ENCODE measurements around the gene USH1G. TPM values are rescaled to one million over a fixed set of nuclear protein-coding genes. Genes with fewer than 3 reads are reported as not detected.
"Not testable (repeated sequence)": the region's sequence is repeated elsewhere in the genome, so short reads cannot be mapped to it uniquely, and the experiment has no call there.

Gene USH1G
- total RNA-seq, 1 donor from 2014 or later: not detected

DNA sequence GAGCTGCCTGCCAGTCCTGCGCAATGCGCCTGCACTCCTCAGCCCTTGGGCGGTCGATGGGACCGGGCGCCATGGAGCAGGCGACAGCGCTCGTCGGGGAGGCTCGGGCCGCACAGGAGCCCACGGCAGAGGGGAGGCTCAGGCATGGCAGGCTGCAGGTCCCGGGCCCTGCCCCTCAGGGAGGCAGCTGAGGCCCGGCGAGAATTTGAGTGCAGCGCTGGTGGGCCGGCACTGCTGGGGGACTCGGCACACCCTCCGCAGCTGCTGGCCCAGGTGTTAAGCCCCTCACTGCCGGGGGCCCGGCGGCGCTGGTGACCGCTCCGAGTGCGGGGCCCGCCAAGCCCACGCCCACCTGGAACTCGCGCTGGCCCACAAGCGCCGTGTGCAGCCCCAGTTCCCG, 16.0 kb downstream of the USH1G start:
- DNase-seq (ENCODE audit: extremely low read depth, low read depth, low spot score): no peak

DNA sequence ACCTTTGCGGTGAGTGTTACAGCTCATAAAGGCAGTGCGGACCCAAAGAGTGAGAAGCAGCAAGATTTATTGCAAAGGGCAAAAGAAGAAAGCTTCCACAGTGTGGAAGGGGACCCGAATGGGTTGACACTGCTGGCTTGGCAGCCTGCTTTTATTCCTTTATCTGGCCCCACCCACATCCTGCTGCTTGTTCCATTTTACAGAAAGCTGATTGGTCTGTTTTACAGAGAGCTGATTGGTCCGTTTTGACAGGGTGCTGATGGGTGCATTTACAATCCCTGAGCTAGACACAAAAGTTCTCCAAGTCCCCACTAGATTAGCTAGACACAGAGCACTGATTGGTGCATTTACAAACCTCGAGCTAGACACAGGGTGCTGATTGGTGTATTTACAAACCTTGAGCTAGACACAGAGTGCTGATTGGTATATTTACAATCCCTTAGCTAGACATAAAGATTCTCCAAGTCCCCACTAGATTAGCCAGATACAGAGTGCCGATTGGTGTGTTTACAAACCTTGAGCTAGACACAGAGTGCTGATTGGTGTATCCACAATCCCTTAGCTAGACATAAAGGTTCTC, 16.8 kb downstream of the USH1G start:
- not testable (repeated sequence) for DNase-seq (ENCODE audit: extremely low read depth, low read depth, low spot score)

DNA sequence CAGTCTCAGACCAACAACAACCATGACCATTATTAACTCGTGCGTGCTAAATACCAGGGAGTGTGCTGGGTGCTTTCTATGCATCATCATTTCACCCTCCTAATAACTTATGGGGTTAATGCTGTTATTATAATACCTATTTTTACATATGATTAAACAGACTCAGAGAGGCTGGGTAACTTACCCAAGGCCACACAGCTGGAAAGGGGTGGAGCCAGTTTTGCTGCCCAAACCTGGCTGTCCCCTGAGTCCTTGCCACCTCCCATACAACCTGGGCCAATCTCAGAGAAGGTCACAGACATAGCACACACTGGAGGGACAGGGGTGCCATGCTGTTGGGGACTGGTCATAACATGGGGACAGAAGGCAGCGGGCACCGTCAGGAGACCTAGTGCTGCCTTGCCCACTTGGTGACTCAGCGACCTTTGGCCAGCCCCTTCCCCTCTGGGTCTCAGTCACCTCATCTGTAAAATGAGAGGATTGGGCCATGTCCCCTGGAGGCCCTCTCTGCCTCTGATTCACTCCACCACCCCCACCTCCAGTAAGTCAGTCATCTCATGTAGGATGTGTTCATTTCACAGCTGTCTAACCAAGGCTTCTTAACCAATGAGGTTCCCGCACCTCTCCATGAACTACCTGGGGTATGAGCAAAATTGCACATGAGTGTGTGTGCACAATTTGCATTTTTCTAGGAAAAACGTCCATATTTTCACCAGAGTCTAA, 18.2 kb downstream of the USH1G start:
- DNase-seq (ENCODE audit: extremely low read depth, low read depth, low spot score): no peak

DNA sequence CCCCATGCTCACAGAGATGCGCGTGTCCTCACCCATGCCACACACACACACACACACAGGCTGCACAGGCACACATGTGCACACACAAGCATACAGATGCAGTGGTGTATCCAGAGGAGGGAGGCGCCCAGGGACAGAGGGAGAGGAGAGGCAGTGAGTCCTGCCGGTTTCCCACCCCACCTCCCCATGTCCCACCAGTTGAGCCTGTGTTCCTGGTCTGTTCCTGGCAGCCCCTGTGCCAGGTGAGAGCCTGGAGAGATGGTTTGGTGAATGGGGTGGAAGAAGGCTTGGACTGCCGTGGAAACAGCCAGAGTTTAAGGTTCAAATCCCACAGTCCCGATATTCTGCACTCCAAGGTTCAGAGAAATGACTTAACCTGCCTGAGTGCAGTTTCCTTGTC, 19.4 kb downstream of the USH1G start:
- no peak for DNase-seq (ENCODE audit: extremely low read depth, low read depth, low spot score)

DNA sequence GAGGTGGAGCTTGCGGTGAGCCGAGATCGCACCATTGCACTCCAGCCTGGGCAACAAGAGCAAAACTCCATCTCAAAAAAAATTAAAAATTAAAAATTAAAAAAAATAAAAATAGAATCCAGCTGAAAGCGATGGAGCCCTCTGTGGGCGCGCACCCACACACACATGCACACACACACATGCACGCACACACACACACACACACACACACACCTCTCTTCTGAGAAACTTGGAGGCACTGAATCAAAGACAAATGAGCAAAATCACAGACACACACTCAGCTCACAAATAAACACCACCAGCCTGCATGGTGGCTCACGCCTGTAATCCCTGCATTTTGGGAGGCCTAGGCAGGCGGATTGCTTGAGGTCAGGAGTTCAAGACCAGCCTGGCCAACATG, 20.0 kb downstream of the USH1G start:
- no peak for DNase-seq (ENCODE audit: extremely low read depth, low read depth, low spot score)

DNA sequence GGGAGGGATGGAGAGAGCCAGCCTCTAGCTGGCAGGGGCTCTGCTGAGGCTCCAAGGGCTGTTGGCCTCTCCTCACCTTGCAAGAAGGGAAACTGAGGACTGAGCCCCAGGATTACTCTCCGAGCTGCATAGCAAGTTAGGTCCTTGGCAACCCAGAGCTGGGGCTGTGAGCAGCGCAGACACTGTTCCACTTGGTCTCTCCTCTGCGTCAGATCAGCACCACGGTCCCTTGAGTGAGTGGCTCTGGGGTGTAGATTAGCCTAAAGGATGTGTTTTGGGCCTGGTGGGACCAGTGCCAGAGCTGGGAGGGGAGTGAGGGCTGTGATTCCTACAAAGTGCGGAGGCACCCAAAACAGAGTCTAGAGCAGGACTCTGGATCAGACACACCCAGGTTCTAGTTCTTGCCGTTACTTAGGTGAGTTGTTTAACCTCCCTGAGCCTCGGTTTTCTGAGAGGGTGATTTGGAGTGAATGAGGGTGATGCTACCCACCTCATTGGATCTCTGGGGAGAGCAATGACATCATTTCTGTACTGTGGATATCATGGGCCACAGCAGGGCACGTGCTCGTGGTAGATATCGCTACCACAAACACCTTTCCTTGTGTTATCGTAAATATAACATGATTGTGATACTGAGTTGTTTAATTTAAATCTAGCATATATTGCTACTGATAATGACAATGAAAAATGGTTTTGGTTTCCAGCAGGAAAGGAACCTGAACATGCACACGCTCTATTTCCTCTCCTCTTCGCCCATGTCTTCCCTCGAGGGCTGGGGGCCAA, 21.5 kb downstream of the USH1G start:
- DNase-seq (ENCODE audit: extremely low read depth, low read depth, low spot score): no peak

DNA sequence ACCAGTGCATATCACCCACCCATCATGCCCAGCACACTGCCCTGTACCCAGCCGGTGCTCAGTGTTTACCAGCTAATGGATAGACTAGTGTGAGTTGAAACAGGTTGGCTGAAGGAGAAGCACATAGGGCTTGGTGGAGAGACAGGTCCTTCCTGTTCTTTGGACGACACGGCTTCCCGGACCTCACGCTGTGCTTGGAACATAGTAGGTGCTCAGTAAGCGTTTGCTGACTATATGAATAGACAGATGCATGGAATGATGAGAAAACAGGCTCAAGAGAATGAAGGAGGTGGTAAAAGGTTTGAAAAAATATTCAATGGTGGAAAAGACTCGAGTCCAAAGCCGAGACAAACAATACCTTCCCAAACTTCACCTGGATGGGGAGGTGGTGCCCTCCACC, 22.8 kb downstream of the USH1G start:
- DNase-seq (ENCODE audit: extremely low read depth, low read depth, low spot score): no peak

DNA sequence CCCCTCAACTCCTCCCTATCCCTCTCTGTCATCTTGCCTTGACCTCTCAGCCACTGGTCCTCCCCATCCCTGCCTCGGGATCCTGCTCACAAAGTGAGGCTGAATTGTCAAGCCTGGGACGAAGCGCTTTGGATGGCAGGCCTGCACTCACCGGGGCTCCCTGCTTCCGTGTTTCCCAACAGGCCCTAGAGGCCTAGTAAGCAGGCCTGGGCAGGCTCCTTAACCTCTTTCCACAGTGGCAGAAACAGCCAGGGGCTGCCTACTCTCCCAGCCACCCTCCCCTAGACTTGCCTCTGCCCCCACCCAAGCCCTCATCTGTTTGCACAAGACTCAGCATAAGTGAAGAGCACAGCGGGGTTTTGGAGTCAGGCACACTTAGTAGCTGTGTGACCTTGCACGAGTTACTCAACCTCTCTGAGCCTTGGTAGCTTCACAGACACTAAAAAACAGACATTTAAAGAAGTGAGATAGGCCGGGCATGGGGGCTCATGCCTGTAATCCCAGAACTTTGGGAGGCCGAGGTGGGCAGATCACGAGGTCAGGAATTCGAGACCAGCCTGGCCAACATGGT, 24.6 kb downstream of the USH1G start:
- DNase-seq (ENCODE audit: extremely low read depth, low read depth, low spot score): no peak

DNA sequence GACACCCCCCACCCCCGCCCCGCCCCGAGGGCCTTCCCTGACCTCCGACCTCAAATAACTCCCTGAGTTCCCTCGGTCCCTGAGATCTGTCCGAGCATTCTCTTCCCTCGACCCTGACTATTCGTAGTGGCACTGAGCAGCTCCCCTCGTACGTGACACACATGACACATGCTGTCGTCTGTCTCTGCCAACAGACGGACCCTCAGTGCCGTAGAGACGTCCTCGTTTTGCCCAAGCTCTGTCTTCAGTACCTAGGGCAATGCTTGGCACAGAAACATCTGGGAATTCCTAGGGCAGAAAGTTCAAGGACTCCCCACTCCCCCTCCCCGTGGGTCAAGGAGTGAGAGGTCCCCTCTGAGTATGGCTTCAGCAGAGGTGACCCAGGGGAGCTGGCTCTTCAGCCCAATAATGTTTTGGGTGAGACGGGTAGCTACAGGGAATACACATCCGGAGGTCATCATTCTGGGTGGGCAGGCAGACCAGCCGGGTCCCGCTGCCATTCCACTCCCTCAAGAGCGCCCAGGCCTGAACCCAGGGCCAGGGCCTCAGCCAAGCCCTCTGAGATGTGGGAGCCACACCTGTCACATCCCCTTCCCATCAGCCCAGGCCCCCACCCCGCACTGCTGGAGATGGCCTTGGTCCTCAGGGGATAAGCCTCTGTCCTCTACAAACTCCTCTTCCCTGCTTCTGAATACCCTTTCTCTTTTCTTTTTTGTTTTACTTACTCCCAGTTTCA, 29.0 kb downstream of the USH1G start:
- DNase-seq (ENCODE audit: extremely low read depth, low read depth, low spot score): no peak

DNA sequence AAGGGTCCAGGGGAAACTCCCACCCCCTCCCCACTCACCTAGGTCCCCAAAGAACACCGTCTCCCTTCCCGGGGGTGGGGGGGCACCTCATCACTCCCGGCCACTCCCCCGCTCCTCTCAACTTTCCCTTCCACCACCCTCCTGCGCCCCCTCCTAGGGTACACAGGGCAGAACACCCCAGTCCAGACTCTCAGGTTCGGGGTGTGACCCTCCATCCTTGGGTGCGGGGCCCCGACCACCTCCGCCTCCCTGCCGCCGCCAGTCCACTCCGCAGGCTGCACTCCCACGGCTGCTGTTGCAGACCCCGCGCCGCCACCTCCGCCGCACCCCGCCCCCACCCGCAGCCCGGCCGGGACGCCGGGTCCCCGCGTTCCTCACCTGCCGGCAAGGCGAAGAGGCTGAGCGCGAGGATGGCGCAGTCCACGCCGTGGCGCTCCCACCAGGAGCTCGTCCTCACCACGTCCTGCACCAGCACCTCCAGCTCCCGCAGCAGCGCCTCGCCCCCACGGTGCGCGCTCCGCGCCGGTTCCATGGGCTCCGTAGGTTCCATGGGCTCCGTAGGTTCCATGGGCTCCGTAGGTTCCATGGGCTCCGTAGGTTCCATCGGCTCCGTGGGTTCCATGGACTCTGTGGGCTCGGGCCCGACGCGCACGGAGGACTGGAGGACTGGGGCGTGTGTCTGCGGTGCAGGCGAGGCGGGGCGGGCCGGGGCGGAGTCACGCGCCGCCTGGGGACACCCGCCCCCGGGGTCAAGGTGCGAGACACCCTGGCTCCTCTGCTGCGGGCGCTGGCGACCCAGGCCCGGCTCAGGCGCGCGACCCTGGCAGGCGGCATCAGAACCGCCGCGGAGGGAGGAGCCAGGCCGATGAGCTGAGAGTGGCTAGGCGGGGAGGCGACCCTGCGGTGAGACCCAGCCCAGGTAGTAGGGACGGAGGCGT, 29.8 kb downstream of the USH1G start, which contains the start of gene FADS6:
Gene FADS6, minus strand, starts transcription at position 660 of the 938 bp plus-strand sequence. Its CDS starts 38 bp downstream, at position 622.
- no peak for DNase-seq (ENCODE audit: extremely low read depth, low read depth, low spot score)

DNA sequence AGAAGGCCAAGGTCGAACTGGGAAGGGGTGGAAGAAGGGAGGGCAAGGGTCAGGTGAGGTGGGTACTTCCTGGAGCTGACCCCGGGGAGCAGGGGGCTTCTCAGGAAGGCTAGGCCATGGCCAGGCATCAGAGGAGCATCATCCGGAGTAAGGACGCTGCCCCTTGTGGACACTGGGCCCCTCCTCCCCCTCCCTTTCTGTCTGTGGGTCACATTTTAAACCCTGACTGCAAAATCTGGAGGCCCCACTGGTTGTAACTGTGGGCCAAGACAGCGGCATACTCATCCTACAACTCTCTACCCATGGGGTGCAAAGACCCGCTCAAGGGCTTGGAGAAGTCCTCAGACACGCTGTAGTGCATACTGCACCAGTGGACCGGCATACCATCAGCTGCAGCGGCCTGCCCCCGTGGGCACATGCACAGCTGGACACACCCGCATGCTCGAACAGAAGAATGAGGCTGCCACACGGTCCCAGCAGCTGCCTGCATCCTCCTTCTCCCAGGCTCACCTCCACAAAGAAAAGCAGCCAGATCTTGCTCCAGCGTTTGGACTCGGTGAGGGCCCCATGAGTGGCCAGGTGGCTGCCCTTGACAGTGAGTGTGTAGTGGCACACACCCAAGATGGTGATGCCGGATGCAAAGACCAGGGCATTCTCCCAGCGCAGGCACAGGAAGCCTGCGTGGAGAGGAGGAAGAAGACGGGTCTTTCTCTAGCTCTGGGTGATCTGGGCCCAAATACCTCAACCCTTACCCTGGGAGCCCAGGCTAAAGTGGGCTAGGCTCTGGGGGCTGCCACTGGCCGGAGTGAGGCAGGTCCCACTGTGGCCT, 30.8 kb downstream of the USH1G start:
- DNase-seq (ENCODE audit: extremely low read depth, low read depth, low spot score): no peak

DNA sequence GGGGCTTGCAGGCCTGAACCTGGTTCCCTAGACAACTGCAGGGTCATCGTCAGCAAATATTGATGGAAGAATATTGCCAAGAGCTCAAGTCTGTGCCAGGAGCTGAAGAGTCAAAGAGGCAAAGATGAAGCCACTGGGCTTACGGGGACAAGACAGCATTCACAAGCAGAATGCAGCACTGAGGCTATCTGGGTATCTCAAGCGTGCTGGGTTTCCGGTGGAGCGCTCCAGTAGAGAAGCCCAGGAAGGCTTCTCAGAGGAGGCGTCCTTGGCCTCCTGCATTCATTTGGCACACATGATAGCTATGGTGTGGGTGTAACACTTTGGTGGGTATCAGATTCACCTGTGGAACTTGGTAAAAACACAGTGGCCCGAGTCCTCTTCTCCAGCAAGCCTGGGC, 32.5 kb downstream of the USH1G start:
- no peak for DNase-seq (ENCODE audit: extremely low read depth, low read depth, low spot score)

DNA sequence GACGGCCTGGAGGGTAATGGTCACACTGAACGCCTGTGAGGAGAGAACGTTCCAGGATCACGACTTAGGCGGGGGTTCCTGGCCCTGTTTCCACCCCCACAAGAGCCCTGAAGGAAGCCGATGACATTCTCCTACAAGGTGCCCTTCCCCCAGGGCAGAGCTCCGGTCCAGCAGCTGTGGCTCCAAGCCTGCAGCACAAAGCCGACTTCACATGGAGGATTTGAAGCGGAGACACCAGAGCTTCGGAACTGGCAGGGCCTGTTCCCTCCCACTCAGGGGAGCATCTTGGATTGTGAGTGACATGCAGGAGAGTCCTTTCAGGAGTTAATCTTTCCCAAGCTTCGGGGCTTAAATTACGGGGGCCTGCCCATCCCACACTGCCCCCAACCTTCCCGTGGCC, 34.6 kb downstream of the USH1G start:
- no peak for DNase-seq (ENCODE audit: extremely low read depth, low read depth, low spot score)

DNA sequence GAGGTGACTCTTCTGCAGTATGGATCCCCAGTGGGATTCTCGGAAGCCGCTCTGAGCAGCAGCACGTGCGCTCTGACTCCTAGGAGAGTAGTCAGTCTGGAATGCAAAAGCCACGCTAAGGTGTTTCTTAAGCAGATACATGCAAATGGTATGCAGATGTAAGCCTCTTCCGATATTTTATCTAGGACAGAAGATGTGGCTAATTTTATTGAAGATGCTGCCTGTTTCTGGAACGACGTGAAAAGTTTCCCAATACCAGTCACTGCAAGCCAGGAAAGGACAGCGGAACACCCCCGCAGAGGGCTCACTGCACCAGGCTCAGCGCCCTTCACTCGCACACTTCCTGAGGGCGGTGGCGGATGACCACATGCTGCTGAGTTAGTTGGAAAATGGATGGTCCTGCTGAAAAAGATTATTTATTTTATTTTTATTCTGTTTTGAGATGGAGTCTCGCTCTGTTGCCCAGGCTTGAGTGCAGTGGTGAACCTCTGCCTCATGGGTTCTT, 39.8 kb downstream of the USH1G start:
- no peak for DNase-seq (ENCODE audit: extremely low read depth, low read depth, low spot score)

DNA sequence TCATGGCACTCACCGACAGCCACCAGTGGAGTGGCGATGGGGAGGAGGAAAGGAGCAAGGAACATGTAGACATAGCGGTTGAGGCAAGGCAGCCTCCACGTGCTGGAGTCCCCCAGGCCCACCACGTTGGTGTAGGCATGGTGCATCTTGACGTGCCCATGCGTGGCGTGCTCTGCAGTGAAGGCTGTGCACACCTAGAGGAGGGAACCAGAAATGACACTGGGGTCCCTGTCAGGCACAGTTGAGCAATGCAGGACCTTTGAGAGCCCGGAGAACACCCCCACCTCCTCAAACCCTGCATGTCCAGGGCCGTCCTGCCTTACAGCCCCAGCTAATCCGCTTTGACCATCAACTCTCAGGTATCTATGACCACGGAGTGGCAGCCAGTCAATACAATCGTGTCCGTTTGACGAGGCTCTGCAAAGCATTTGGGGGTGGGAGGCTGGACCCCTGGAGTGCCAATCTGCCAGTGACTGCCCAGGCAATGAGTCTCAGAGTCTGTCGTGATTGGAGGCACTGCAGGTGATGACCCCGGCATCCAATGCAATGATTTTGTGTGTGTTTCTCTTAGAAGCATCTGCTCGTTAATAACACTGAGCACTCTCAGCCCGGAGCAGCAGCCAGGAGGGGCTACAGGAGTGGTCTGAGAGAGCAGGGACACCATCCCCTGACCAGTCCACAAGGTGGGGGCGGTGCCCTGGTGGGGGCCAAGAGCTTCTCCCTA, 40.4 kb downstream of the USH1G start:
- no peak for DNase-seq (ENCODE audit: extremely low read depth, low read depth, low spot score)

DNA sequence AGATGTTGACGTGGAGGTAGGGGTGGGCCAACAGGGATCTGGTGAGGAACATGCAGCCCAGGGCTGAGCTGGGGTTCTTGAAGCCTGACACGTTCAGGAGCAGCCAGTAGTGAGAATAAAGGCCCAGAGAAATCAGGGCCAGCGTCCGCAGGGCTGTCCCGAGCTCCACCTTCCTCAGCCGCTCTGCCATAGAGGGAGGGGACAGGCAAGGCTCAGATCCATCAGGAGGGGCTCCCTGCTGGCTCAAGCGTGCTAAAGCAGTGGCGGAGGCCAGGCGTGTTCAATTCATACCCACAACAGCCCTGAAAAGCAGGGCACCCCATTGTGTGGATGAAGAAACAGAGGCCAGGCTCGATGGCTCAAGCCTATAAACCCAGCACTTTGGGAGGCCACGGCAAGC, 42.0 kb downstream of the USH1G start:
- DNase-seq (ENCODE audit: extremely low read depth, low read depth, low spot score): no peak

DNA sequence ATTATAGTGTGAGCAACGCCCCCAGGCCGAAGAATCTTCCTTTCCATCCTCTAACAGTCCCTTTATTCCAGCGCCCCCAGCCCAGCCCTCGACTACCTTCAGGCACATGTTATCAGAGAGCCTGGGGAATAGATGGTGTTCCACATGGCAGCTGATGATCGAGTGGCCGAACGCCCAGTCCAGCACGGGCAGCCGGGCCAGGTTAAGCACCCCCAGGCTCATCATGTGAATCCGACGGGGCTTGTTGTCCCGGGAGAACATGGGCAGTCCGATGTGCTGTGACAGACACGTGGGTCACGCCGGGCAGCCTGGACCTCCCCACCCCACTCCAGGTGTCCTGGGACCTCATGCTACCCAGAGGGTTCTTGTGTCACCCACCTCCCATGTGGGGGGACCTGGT, 43.7 kb downstream of the USH1G start:
- DNase-seq (ENCODE audit: extremely low read depth, low read depth, low spot score): no peak

DNA sequence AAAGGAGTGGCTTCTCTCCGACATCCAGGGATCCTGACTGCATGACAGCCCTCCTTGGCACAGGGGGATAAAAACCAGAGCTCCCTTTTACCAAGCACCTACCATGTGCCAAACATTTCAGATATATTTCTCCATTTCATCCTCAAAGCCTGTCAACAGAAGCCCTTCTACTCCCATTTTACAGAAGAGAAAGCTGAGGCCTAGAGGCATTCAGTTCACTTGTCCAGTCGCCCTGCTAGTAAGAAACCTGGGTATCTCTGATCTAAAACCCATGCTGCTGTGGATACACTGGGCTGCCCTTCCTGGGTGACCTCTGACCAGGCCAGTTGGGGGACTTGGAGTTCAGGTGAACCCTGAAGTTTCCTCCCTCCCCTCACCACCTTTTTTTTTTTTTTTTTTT, 44.4 kb downstream of the USH1G start:
- no peak for DNase-seq (ENCODE audit: extremely low read depth, low read depth, low spot score)
